Testis (tissue), 3 donors: ENCODE results near the gene CDKL4. TPM values are rescaled to one million over a fixed set of nuclear protein-coding genes. Genes with fewer than 3 reads are reported as not detected.
"Not testable (repeated sequence)": the region's sequence is repeated elsewhere in the genome, so short reads cannot be mapped to it uniquely, and the experiment has no call there.

Experiments used
- DNase-seq: peaks from one replicate; pipeline ENCODE4 v3.0.0-alpha.2; 2019
- H3K27ac ChIP-seq, 2 donors: fragments of 200-600 bp; sonication (generic); one replicate each; pipeline ENCODE4 v1.5.1; 2019
- H3K27me3 ChIP-seq: fragments of 200-600 bp; sonication (generic); one replicate; pipeline ENCODE4 v1.5.1; 2019
- H3K36me3 ChIP-seq: fragments of 200-600 bp; sonication (generic); one replicate; pipeline ENCODE4 v1.5.1; 2017; ENCODE audit warnings: low read depth; ENCODE audit errors: missing control alignments
- H3K4me1 ChIP-seq: fragments of 200-600 bp; sonication (generic); one replicate; pipeline ENCODE4 v1.5.1; 2019
- H3K4me3 ChIP-seq, 2 donors: fragments of 200-600 bp; sonication (generic); one replicate each; pipeline ENCODE4 v1.5.1; 2017 to 2019
- H3K9me3 ChIP-seq: fragments of 200-600 bp; sonication (generic); one replicate; pipeline ENCODE4 v1.5.1; 2017
- CTCF ChIP-seq, 3 experiments: fragments of 450-650 bp in 2 of 3; fragments of 200-600 bp in 1 of 3; sonication (generic) in 1 of 3; IDR thresholded peaks; one replicate each; pipeline ENCODE4 v1.5.1; 2016 to 2019; ENCODE audit warnings: antibody characterized with exemption in 3 of 3, mild to moderate bottlenecking in 2 of 3, moderate library complexity in 1 of 3
- POLR2A ChIP-seq: fragments of 450-650 bp; IDR thresholded peaks from one replicate; pipeline ENCODE4 v1.6.1; 2017; ENCODE audit warnings: antibody characterized with exemption, mild to moderate bottlenecking, moderate library complexity
- WGBS, 2 donors: methylation state at CpG; one replicate each; pipeline ENCODE4 v1.1.5; 2018; 5-methylcytosine and 5-hydroxymethylcytosine counted together
- intact Hi-C: fragments of 100-400 bp; cut with DNase I; formaldehyde crosslinking; loops from one replicate; pipeline ENCODE4 v1.15.1; 2023; ENCODE audit warnings: low total_unique reads
- polyA plus RNA-seq: library from polyadenylated mRNA; stranded (reverse); fragments of 350-450 nt; fragmentation: Illumina TruSeq; extraction: RNeasy Lipid Tissue Mini Kit (QIAGEN cat#74804); gene quantifications from one replicate; pipeline ENCODE4 v1.2.3, GENCODE V29; 2014; ENCODE audit warnings: low read depth, low replicate concordance; ENCODE audit not compliant: insufficient read depth
- total RNA-seq, 2 donors: library from RNA; depleted of rRNA; stranded (reverse); fragments of >200 nt; gene quantifications; one replicate each; pipeline ENCODE4 v1.2.3, GENCODE V29; 2016

The CDKL4 gene
- total and polyA plus RNA-seq, 3 donors from 2014 or later: 2.3 to 4.2 (median 3.9) TPM

- Histone ChIP-seq H3K27me3 (no peaks in the 10 kb centered on the region), H3K27ac (no peak overlapping the region), H3K4me3 (no peak overlapping the region), H3K36me3 (no peaks in the 10 kb centered on the region), H3K4me1 (no peaks in the 10 kb centered on the region), H3K9me3 (no peaks in the 10 kb centered on the region)
- TF ChIP-seq POLR2A: no peak
- intact Hi-C loops: no loop called here
- no peak for DNase-seq
- WGBS, 2 donors: 92 to 94% methylated on average over 1 of the region's 1 CpG
Observed at GRCh38 chr2:39246382-39246980, 2.7 kb upstream of the CDKL4 start.

GRCh38 chr2:39244963-39245625 lies 1.3 kb upstream of the CDKL4 start:
- H3K27me3 ChIP-seq, H3K4me1 ChIP-seq, H3K9me3 ChIP-seq, H3K27ac ChIP-seq, intact Hi-C loops, H3K36me3 ChIP-seq: not testable (repeated sequence)
- peak overlapping the region in 1 of 2 donors; percentile 63 for H3K4me3 ChIP-seq
- WGBS, 2 donors: 73 to 76% methylated on average over 31 of the region's 31 CpGs
- peak; percentile 60 for DNase-seq

- peak; percentile 30 for DNase-seq
- H3K4me1 ChIP-seq, H3K27me3 ChIP-seq, H3K9me3 ChIP-seq, intact Hi-C loops, H3K36me3 ChIP-seq: not testable (repeated sequence)
- Histone ChIP-seq H3K27ac (peak overlapping the region in 1 of 2 donors; percentile 31), H3K4me3 (peak overlapping the region; percentile 52 to 63)
- 66 to 82% methylated on average over 12 to 34 of the region's 39 CpGs for WGBS, 2 donors
Observed at GRCh38 chr2:39244241-39244862, 582 bp upstream of the CDKL4 start.

GRCh38 chr2:39241588-39241987 lies 2.2 kb downstream of the CDKL4 start:
- DNase-seq: no peak
- no peaks in the 10 kb centered on the region for H3K9me3 ChIP-seq
- WGBS, 2 donors: 62 to 76% methylated on average over 4 of the region's 4 CpGs
- TF ChIP-seq CTCF (IDR thresholded peaks at IDR 0.05): no peak
- no peaks in the 10 kb centered on the region for H3K36me3 ChIP-seq
- no peak overlapping the region for H3K4me3 ChIP-seq
- H3K4me1 ChIP-seq: no peaks in the 10 kb centered on the region
- intact Hi-C loops: no loop called here
- no peak overlapping the region for H3K27ac ChIP-seq
- no peaks in the 10 kb centered on the region for H3K27me3 ChIP-seq

- no peak overlapping the region for H3K4me3 ChIP-seq
- no peak for TF ChIP-seq POLR2A
- TF ChIP-seq CTCF (IDR thresholded peaks at IDR 0.05): no peak
- intact Hi-C loops: no loop called here
- H3K36me3 ChIP-seq: no peaks in the 10 kb centered on the region
- WGBS, 2 donors: 94 to 96% methylated on average over 6 of the region's 6 CpGs
- no peak overlapping the region for H3K27ac ChIP-seq
- H3K4me1 ChIP-seq: no peaks in the 10 kb centered on the region
- no peaks in the 10 kb centered on the region for H3K9me3 ChIP-seq
- H3K27me3 ChIP-seq: no peaks in the 10 kb centered on the region
- DNase-seq: no peak
Observed at GRCh38 chr2:39240758-39241157, 3.0 kb downstream of the CDKL4 start.

GRCh38 chr2:39234754-39235153 lies 9.0 kb downstream of the CDKL4 start:
- no peaks in the 10 kb centered on the region for H3K36me3 ChIP-seq
- H3K4me3 ChIP-seq: no peak overlapping the region
- WGBS, 2 donors: 100% methylated on average over 1 of the region's 1 CpG
- no peak overlapping the region for H3K27ac ChIP-seq
- intact Hi-C loops: no loop called here
- no peaks in the 10 kb centered on the region for H3K9me3 ChIP-seq
- TF ChIP-seq CTCF (IDR thresholded peaks at IDR 0.05) (no peak), POLR2A (no peak)
- H3K27me3 ChIP-seq: no peaks in the 10 kb centered on the region
- DNase-seq: no peak
- no peaks in the 10 kb centered on the region for H3K4me1 ChIP-seq
